IMR-90 (cell line): ENCODE measurements around the gene FUT4.

Source experiments
- CEBPB ChIP-seq: IDR thresholded peaks from 2 replicates; pipeline ENCODE4 v1.6.1; 2012; ENCODE audit warnings: low read depth, low read length, improper control_type of control experiment
- FOS ChIP-seq: fragments of 150-350 bp; IDR thresholded peaks from 2 replicates; pipeline ENCODE4 v1.6.1; 2016; ENCODE audit warnings: low read depth, low read length
- MAZ ChIP-seq: IDR thresholded peaks from 2 replicates; pipeline ENCODE4 v1.6.1; 2012; ENCODE audit warnings: low read depth, mild to moderate bottlenecking, low read length, improper control_type of control experiment, moderate library complexity, borderline replicate concordance
- MXI1 ChIP-seq: IDR thresholded peaks from 2 replicates; pipeline ENCODE4 v1.6.1; 2012; ENCODE audit warnings: low read depth, mild to moderate bottlenecking, low read length, moderate library complexity, borderline replicate concordance
- NFE2L2 ChIP-seq: fragments of 150-350 bp; IDR thresholded peaks from 2 replicates; pipeline ENCODE4 v1.6.1; 2016; ENCODE audit warnings: low read depth, mild to moderate bottlenecking, low read length
- POLR2A ChIP-seq: IDR thresholded peaks from 2 replicates; pipeline ENCODE4 v1.6.1; 2012; ENCODE audit warnings: mild to moderate bottlenecking, low read depth, low read length
- RAD21 ChIP-seq: IDR thresholded peaks from 2 replicates; pipeline ENCODE4 v1.6.1; 2012; ENCODE audit warnings: low read length, improper control_type of control experiment
- RCOR1 ChIP-seq: IDR thresholded peaks from 2 replicates; pipeline ENCODE4 v1.6.1; 2012; ENCODE audit warnings: mild to moderate bottlenecking, low read length, improper control_type of control experiment; ENCODE audit not compliant: insufficient replicate concordance
- TF ChIP-seq, protein P1 (sequence below): conservative IDR thresholded peaks from 2 replicates; pipeline ENCODE4 v1.5.1; 2012; ENCODE audit warnings: mild to moderate bottlenecking, low read depth, low read length, improper control_type of control experiment
- TF ChIP-seq, protein P2 (sequence below): fragments of 150-350 bp; IDR thresholded peaks from 2 replicates; pipeline ENCODE4 v1.6.1; 2017; ENCODE audit warnings: mild to moderate bottlenecking, antibody characterized with exemption, low read length, low read depth

DNA sequence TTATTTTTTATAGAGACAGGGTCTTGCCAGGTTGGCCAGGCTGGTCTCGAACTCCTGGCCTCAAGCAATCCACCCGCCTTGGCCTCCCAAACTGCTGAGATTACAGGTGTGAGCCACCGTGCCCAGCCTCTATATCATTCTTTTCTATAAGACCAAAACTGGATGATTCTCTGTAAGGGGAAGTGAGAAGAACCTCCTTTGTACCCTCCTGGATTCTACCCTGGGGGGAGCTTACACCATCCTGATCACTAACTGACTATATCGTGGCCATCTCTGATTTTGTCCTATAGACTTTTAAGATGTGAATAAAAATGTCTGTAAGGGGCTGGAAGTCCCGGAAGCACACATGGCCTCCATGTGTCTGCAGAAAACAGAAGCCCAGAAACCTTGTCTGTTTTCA is 32.6 kb downstream of the FUT4 start:
- TF ChIP-seq, protein P1, sequence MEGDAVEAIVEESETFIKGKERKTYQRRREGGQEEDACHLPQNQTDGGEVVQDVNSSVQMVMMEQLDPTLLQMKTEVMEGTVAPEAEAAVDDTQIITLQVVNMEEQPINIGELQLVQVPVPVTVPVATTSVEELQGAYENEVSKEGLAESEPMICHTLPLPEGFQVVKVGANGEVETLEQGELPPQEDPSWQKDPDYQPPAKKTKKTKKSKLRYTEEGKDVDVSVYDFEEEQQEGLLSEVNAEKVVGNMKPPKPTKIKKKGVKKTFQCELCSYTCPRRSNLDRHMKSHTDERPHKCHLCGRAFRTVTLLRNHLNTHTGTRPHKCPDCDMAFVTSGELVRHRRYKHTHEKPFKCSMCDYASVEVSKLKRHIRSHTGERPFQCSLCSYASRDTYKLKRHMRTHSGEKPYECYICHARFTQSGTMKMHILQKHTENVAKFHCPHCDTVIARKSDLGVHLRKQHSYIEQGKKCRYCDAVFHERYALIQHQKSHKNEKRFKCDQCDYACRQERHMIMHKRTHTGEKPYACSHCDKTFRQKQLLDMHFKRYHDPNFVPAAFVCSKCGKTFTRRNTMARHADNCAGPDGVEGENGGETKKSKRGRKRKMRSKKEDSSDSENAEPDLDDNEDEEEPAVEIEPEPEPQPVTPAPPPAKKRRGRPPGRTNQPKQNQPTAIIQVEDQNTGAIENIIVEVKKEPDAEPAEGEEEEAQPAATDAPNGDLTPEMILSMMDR = no peak
- TF ChIP-seq RCOR1 (no peak), NFE2L2 (no peak), POLR2A (no peak), MAZ (no peak), CEBPB (no peak), MXI1 (no peak), RAD21 (no peak), FOS (no peak)
- TF ChIP-seq, protein P2, sequence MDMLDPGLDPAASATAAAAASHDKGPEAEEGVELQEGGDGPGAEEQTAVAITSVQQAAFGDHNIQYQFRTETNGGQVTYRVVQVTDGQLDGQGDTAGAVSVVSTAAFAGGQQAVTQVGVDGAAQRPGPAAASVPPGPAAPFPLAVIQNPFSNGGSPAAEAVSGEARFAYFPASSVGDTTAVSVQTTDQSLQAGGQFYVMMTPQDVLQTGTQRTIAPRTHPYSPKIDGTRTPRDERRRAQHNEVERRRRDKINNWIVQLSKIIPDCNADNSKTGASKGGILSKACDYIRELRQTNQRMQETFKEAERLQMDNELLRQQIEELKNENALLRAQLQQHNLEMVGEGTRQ = no peak
